NCI-H1694 treated with DMSO at 0.1 percent for 48 hours (cell line): ENCODE results near the gene RTKN2.

Experiments used
- DNase-seq: peaks from one replicate; lab custom pipeline; 2025; lab: John Stamatoyannopoulos, UW

The RTKN2 gene

GRCh38 chr10:62224606-62225005 is 44.0 kb downstream of the RTKN2 start:
- no peak for DNase-seq

GRCh38 chr10:62217683-62218082 is 51.0 kb downstream of the RTKN2 start:
- no peak for DNase-seq

- no peak for DNase-seq
Measured at GRCh38 chr10:62214364-62214874, 54.2 kb downstream of the RTKN2 start.

- no peak for DNase-seq
Measured at GRCh38 chr10:62205750-62206399, 62.8 kb downstream of the RTKN2 start.

GRCh38 chr10:62199584-62199983 is 69.1 kb downstream of the RTKN2 start:
- DNase-seq: no peak

GRCh38 chr10:62196528-62196927 is 72.1 kb downstream of the RTKN2 start:
- no peak for DNase-seq

GRCh38 chr10:62195675-62195926 is 73.0 kb downstream of the RTKN2 start:
- no peak for DNase-seq

- no peak for DNase-seq
Measured at GRCh38 chr10:62194924-62195674, 73.5 kb downstream of the RTKN2 start.

- no peak for DNase-seq
Measured at GRCh38 chr10:62193479-62193878, 75.2 kb downstream of the RTKN2 start.

GRCh38 chr10:62189131-62189530 is 79.5 kb downstream of the RTKN2 start:
- DNase-seq: no peak

GRCh38 chr10:62188021-62188616 is 80.5 kb downstream of the RTKN2 start:
- DNase-seq: no peak

GRCh38 chr10:62186999-62187675 is 81.5 kb downstream of the RTKN2 start:
- no peak for DNase-seq

GRCh38 chr10:62185919-62186692 is 82.5 kb downstream of the RTKN2 start:
- DNase-seq: no peak

GRCh38 chr10:62183857-62184795 is 84.5 kb downstream of the RTKN2 start:
- DNase-seq: no peak

GRCh38 chr10:62183442-62183841 is 85.2 kb downstream of the RTKN2 start:
- DNase-seq: no peak

GRCh38 chr10:62182595-62182994 is 86.0 kb downstream of the RTKN2 start:
- DNase-seq: no peak

- DNase-seq: no peak
Measured at GRCh38 chr10:62182171-62182570, 86.5 kb downstream of the RTKN2 start.

GRCh38 chr10:62180677-62181076 is 88.0 kb downstream of the RTKN2 start:
- no peak for DNase-seq

- DNase-seq: no peak
Measured at GRCh38 chr10:62178568-62178967, 90.1 kb downstream of the RTKN2 start.

GRCh38 chr10:62177111-62177510 is 91.5 kb downstream of the RTKN2 start:
- no peak for DNase-seq

- DNase-seq: no peak
Measured at GRCh38 chr10:62175251-62175650, 93.4 kb downstream of the RTKN2 start.
